Measurements from ENCODE around the gene DUSP22.

DUSP22 gene

GRCh38 chr6:382883-383810 lies 90.9 kb downstream of the DUSP22 start:
- no peak for DNase-seq

- no peak for DNase-seq
Measured at GRCh38 chr6:383856-384255, 91.6 kb downstream of the DUSP22 start.

DNA sequence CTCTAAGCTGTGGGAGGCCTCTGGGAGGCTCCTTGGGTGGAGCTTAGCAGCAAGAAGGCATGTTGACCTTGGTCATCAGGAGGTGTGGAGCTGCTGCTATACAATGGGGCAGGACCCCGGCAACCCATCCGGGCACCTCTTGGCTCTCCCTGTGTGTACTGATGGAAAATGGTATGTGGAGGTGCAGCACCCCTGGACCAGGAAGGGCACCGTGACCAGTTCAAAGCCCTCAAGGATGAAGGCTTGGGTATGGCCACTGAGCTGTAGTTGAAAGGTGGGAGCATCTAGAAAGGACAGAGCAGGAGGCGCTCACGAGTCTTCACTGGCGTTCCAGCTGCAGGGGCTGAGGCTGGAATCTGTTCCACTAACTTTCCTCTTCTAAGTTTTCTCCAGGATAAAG lies 92.6 kb downstream of the DUSP22 start:
- no peak for DNase-seq

DNA sequence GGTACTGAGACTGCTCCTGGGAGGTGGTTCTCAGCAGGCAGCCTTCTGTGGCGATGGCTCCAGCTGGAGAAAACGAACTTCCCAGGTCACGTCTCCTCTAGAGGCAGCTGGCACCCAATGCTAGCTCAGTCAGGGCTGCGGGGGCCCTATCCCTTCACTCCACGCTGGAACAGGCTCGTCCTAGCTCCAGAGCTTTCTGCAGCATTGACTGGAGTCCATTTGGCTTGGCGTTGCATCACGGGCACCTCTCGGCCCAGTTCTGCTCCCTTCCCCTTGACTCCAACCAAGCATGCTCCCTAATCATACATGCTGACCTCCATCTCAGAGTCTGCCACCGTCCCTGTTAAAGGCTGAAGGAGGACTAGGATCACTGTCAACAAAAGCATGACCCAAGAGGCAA lies 93.3 kb downstream of the DUSP22 start:
- no peak for DNase-seq

DNA sequence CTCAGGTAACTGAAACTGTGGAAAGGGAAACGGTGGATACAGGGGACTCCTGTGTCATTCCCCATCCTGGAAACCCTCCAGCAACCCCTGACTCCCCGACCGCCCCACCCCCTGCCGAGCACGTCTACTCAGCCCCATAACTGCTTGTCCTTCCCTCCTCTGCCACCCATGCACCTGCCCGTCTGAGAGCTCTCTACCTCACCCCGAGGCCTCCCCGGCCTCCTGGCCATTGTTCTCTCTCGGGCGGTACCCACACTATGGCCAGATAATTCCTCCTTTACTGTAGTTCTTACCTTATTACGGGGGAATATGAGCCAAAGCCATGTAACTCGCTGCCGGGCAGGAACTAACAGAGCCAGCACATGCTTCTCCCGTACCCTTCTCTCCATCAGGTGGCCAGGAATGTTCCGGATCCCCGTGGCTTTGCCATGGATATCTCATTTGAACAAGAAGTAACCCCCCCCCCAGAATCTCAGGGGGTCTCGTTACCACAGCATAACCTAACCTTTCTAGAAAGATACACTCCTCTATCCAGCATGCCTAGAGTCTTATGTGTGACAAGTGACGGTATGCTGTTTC lies 94.5 kb downstream of the DUSP22 start:
- DNase-seq = no peak

- DNase-seq = no peak
Measured at GRCh38 chr6:387293-387741, 95.0 kb downstream of the DUSP22 start.

DNA sequence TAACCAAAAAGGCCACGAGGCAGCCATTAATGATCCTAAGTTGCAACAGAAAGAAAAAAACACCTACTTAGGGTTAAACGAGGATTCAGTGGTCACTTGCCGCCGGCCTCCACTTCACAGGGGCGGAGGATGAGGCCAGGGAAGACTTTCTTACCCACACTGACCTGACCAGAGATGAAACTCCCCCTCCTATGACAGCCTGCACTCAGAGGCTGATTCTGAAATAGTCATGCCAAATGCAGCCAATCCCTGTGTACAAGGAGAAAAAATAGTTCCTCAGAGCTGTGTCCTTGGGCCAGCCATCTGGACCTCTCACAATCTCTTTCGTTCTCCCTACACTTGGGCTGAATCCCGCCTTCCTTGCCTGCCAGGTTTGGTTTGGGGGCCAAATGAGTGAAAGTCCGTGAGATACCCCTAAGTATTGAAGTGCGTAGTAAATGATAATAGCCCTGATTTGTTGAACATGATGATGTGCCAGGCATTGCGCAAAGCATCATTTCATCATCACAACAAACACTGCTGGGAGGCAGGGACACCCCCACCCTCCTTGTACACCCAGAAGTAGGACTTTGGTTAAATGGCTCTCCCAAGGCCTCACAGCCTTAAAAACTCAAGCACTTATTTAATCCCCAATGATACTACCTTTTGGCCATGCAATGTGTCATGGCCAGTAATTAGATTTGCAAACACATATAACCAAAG lies 96.1 kb downstream of the DUSP22 start:
- no peak for DNase-seq

GRCh38 chr6:389143-389542 lies 96.9 kb downstream of the DUSP22 start:
- DNase-seq = no peak

- no peak for DNase-seq
Measured at GRCh38 chr6:389622-390021, 97.3 kb downstream of the DUSP22 start.

DNA sequence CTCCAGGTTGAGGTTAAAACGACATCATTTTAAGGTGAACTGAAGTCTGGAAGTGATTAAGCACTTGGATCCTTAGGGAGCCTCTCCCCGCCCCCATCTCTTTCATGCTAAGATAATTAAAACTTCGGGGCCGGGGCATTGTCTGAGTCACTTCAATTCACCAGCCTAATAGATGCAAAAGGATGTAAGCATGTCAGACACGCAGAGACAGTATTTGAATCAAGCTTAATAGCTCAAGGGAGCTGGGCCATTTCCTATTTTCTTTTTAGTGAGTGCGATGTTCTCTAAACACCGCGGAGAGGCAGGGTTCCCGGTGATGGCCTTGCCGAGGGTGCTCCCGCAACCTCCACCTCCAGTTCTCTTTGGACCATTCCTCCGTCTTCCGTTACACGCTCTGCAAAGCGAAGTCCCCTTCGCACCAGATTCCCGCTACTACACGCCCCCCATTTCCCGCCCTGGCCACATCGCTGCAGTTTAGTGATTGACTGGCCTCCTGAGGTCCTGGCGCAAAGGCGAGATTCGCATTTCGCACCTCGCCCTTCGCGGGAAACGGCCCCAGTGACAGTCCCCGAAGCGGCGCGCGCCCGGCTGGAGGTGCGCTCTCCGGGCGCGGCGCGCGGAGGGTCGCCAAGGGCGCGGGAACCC lies 98.7 kb downstream of the DUSP22 start:
- no peak for DNase-seq

DNA sequence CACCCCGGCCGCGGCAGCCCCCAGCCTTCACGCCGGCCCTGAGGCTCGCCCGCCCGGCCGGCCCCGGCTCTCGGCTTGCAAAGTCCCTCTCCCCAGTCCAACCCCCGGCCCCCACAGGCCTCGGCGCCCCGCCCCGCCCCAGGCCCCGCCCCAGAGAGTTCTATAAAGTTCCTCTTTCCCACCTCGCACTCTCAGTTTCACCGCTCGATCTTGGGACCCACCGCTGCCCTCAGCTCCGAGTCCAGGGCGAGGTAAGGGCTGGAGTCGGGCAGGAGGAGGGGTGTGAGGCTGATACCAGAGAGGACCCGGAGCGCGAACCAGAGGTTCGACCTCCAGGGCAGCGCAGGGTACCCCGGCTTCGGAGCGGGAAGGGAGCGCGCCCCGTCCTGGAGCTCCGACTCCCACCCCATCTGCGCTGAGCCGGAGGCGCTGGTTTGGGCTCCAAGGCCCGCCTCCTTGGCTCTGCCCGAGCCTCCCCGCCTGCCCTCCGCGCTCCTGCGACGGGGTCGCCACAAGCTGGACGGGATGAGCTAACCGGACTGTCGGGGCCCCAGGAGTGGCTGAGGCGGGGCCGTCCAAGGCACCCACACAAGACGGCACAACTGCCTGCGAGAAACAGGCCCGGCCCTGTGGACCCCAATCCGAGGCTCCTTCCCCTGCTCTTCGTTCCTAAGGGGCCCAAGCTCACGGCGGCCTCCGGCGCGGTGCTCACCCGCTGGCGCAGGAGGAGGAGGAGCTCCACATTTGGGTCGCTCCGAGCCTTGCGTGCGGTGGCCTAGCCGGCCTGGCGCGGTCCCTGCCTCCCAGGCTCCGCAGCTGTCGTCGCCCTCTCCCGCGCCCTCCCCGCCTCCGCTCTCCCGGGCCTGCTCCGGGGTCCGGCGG lies 99.5 kb downstream of the DUSP22 start, which contains the start of gene IRF4:
TSS of gene IRF4 (plus strand) at position 194 of the 882 bp plus-strand sequence. CDS start 1,401 bp downstream, outside the sequence.
- no peak for DNase-seq

DNA sequence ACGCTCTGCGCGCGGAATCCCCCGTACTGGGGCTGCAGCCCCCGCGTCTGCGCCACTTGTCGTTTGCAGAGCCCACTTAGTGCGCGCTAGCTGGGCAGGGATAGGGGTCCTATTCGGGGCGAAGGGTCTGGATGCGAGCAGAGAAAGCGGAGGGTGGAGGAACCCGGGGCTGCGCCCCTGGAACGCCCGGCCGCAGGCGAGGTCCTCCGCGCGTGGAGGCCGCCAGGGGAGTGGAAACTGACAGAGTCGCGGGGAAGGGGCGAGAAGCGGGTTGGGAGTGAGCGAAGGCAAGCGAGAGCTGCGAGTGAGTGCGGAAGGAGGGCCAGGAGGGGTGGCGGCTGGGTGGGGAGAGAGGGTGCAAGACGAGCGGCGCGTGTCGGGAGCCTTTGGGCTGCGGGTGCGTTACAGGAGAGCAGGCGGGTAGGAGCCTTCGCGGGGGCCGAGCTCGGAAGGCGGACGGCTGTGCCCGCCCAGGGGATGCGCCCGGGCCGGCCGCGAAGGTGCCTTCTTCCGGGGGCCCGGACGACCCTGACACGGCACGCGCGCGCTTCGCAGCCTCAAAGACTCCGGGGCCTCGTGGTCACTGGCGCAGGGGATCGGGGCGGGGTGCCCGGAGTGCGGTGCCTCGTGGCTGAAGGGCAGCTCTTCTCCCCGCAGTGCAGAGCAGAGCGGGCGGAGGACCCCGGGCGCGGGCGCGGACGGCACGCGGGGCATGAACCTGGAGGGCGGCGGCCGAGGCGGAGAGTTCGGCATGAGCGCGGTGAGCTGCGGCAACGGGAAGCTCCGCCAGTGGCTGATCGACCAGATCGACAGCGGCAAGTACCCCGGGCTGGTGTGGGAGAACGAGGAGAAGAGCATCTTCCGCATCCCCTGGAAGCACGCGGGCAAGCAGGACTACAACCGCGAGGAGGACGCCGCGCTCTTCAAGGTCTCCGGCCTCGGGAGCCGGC lies 100.4 kb downstream of the DUSP22 start:
- no peak for DNase-seq

DNA sequence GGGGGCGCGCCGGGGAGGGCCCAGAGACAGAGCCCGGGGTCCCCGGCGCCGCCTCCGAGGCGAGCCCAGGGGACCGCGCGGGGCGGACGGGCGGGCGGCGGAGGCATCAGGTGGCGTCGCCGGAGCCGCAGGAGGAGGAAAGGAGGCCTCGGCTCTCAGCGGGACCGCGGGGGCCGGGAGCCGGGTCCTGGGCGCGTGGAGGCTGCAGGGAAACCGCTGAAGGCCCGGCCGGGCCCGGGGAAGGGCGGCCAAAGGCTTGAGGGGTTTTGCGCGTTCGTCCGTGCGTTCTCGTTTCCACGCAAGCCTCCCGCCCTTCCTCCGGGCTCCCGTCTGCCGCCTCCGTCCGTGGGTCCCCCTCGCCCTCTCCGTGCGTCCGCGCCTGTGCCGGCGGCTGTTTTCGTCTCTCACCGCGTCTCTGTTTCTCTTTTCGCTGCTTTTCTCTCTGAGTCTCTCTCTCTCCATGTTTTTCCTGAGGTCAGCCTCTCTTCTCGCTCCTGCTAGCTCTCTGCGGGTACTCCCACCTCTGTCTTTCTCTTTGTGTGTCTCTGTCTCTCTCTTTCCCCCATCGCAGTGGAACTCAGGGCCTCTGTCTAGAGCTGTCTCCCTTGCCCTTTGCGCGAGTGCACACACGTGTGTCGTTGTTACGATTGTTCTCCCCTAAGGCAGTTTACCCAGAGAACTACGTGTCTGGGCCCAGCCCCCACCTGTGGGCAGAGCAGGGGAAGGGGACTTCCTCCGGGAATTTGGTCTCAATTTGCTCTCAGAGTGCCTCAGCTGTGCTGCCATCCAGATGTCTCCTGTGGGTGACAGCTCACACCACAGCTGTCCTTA lies 101.3 kb downstream of the DUSP22 start:
- DNase-seq = no peak

DNA sequence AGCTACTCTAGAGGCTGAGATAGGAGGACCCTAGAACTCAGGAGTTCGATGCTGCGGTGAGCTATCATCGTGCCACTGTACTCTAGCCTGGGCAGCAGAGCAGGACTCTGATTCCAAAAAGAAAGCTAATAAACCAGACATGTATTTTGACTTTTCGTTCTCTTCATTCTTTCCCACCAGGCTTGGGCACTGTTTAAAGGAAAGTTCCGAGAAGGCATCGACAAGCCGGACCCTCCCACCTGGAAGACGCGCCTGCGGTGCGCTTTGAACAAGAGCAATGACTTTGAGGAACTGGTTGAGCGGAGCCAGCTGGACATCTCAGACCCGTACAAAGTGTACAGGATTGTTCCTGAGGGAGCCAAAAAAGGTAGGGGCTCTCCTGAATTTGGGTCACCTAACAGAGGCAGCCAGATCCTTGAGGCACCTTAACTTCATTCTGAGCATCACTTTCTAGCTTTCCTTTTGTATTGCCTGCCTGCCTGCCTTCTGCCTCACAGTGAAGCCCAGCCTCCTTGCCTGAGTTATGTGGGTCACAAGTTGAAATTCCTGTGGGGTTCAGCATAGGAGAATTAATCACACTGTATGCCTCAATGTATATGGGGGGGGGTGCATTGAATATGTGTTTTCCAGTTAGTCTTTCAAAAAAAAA lies 102.5 kb downstream of the DUSP22 start:
- no peak for DNase-seq

- no peak for DNase-seq
Measured at GRCh38 chr6:395432-396125, 103.3 kb downstream of the DUSP22 start.

GRCh38 chr6:396126-396520 lies 103.8 kb downstream of the DUSP22 start:
- no peak for DNase-seq

DNA sequence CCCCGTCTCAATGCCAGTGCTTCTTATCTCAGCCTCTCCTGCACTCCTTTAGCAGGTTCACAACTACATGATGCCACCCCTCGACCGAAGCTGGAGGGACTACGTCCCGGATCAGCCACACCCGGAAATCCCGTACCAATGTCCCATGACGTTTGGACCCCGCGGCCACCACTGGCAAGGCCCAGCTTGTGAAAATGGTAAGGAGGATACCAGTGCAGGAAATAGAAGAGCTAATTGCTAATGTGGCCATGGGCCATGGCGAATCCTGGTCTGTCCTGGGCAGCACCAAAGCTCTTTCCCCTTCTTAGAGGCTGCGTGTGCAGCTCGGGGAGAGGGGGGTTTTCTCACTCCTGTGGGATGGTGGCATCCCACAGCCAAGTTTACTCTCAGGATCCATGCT lies 104.8 kb downstream of the DUSP22 start:
- DNase-seq = no peak

DNA sequence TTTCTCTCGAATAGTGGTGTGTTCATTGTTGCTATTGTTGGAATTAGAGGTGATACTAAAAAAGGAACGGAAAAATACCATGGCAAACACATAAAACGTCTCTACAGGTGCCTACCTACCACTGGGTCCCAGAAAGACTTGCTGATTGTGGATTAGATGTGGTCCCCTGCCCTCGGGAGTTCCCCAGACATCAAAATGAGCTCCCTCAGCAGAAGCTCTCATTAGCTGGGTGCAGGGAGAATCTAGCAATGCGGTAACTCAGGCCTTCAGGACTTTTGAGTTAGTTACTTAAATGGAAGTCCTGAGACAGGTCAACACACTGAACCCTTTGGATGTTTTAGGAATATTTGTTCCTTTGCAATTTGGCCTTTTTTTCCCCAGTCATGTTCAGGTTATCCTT lies 105.3 kb downstream of the DUSP22 start:
- DNase-seq = no peak

DNA sequence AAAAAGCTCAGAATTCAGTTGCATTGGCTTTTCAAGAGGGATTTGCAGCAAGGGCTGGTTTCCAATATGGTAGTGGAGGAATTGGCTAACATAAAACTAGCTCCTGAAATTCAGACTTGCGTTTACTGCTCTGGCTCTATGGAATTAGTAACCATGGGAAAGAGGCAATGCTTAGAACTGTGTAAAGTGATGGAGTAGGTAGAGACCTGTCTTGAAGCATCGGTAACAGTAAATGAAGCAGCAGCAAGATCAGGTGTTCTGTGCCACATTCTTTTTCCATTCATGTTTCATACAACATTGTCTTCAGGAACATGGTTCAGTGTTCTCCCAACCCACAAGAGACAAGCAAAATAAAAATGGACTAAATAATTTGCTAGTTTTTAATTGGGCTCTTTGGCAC lies 105.8 kb downstream of the DUSP22 start:
- no peak for DNase-seq
